WI38 (cell line): ENCODE data around the gene CLDN1.
A peak's percentile ranks its signal among the peaks of the same experiment; 100 is the strongest.

Source experiments
- H3K4me3 ChIP-seq: 2 replicates; pipeline ENCODE4 v1.5.1; 2011; ENCODE audit warnings: low read depth, mild to moderate bottlenecking, control low read depth, low read length
- TF ChIP-seq, protein P1 (sequence below): IDR thresholded peaks from 2 replicates; pipeline ENCODE4 v1.5.1; 2012; ENCODE audit warnings: low read depth, mild to moderate bottlenecking, control low read depth, low read length

The CLDN1 gene

DNA sequence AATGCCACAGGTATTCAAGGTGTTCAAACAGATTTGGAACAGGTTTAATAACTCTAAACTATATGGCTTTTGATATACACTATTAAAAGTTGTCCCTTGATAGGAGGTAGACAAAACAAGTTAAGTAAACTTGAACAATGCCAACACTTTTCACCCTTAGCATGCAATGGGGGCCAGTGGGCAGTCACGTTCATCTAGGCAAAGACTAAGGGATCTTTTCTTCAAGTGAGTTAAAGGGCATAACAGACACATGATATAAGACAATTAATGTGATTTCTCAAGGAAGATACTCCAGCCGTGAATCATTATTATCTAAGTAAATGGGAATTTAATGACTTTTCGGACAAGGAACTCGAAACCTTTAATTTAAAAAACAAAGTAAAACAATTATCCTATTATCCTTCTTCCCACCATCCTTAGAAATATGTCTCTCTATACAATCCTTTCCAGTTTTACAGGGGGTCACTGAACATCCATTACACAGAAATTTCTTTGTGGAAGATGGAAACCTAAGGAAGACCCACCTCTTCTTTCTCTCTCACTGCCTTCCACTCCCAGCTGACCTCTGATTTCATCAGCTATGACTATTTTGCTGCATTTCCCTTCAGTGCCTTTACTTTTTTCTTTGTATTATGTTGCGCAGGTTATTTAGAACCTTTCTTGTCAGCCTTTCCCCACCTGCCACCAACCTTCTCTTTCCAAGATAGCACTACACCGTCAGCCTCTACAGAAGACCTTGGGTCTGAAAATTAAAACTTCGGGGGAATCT, 1.5 kb downstream of the CLDN1 start:
- peak overlapping the region; percentile 62 for H3K4me3 ChIP-seq
- TF ChIP-seq, protein P1, sequence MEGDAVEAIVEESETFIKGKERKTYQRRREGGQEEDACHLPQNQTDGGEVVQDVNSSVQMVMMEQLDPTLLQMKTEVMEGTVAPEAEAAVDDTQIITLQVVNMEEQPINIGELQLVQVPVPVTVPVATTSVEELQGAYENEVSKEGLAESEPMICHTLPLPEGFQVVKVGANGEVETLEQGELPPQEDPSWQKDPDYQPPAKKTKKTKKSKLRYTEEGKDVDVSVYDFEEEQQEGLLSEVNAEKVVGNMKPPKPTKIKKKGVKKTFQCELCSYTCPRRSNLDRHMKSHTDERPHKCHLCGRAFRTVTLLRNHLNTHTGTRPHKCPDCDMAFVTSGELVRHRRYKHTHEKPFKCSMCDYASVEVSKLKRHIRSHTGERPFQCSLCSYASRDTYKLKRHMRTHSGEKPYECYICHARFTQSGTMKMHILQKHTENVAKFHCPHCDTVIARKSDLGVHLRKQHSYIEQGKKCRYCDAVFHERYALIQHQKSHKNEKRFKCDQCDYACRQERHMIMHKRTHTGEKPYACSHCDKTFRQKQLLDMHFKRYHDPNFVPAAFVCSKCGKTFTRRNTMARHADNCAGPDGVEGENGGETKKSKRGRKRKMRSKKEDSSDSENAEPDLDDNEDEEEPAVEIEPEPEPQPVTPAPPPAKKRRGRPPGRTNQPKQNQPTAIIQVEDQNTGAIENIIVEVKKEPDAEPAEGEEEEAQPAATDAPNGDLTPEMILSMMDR = no peak

DNA sequence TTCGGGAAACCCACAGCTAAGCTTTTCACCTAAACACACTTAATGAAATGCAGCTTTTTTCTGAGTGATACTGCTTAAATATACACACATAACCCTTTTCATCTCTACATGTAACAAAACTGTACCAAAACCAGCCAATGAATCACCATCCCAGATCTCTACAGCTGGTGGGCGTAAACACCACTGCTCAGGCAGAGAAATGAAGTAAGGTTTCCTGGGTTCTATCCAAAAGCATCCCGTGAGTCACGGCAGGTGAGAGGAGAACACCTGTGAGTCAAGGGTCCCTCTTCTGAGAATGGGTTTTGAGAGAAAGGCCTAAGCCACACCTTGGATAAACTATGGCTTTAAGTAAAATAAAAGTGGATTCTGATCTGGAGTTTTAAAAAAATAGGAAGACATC, 2.6 kb downstream of the CLDN1 start:
- no peak overlapping the region for H3K4me3 ChIP-seq

DNA sequence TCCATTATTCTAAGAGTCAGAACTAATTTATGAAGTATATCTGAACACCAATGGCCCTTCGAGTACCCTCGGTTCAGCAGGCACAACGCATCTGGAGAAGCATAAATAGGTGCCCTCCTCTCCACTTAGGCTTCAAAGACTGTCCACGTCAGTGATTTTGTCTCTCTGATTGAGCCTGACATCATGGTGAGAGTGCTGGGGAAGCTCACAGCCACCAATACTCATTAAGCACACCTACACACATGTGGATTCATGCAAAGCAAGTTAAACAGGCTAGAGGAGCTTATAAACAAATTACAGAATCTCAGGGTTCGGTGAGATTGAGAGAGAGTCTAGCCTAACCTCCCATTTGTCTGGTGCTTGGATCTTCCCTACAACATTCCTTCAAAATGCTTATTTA, 3.6 kb downstream of the CLDN1 start:
- TF ChIP-seq, protein P1 = no peak
- no peak overlapping the region for H3K4me3 ChIP-seq

More for the DNA sequence above, 2.6 kb downstream of the CLDN1 start:
- TF ChIP-seq, protein P1 = no peak

DNA sequence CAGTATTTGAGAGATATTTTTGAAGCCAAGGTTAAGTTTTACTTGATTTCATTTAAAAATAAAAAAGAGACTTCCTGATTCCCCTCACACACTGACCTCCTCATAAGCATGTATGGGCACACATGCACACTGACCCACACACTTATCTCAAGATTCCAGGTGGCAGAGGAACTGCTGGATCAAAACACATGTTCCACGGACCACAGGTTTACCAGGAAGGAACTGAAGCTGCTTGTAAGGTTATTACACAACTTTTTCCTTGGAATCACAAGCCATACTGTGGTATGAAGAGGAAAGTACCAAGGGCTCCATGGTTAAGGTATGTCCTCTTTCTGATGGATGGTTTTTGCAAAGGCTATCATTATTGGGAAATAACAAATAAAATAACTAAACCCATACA, 7.5 kb downstream of the CLDN1 start:
- TF ChIP-seq, protein P1 = no peak
- no peak overlapping the region for H3K4me3 ChIP-seq

DNA sequence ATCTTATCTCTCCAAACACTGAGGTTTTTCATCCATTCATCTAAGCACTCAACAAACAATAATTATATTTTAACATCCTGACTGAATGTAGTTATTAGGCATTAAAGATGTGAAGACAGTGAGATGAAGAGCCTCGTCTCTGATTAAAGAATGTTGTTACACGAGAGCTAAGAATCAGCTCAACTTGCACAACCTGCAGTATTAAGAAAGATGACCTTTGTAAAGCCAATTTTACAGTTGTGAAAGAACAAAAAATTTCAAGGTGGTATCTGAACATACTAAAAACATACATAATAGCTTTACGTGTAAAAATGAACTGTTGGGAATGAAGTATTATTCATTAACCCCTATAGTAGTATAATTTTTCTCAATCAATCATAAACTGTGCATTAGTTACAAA, 12.8 kb downstream of the CLDN1 start:
- TF ChIP-seq, protein P1 = no peak
- no peak overlapping the region for H3K4me3 ChIP-seq

DNA sequence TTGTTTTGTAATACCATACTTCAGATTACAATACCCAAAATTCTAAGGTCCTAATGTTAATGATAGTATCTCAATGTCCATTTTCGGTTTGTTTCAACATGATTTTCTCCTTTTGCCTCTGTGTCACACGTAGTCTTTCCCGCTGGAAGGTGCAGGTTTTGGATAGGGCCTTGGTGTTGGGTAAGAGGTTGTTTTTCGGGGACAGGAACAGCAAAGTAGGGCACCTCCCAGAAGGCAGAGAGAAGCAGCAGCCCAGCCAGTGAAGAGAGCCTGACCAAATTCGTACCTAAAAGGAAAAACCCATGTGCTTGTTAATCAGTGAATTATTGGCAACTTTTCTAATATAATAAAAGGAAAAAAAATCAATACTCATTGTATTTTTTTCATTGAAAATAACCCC, 14.1 kb downstream of the CLDN1 start:
- no peak overlapping the region for H3K4me3 ChIP-seq
- TF ChIP-seq, protein P1 = no peak

DNA sequence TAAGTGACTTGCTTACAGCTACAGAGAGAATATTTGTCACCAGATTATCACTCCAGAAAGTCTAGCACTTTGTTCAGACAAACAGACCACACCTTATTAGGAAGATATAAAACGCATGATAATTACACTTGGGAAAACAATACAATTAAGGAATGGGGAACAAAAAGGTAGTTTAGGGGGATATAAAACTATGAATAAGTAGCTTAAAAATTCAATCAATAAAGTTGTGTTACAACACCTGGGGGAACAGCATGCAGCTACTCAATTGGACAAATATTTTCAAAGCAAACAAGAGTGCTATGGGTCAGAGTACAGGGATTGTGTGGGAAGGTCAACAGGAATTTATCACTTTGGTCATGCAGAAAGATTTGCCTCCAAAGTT, 15.1 kb downstream of the CLDN1 start:
- no peak overlapping the region for H3K4me3 ChIP-seq
- TF ChIP-seq, protein P1 = no peak
